Measurements from ENCODE around the gene DHRS7C. TPM values are rescaled to one million over a fixed set of nuclear protein-coding genes. Genes with fewer than 3 reads are reported as not detected.

DHRS7C gene
- total RNA-seq, 1 donor from 2014 or later: not detected

DNA sequence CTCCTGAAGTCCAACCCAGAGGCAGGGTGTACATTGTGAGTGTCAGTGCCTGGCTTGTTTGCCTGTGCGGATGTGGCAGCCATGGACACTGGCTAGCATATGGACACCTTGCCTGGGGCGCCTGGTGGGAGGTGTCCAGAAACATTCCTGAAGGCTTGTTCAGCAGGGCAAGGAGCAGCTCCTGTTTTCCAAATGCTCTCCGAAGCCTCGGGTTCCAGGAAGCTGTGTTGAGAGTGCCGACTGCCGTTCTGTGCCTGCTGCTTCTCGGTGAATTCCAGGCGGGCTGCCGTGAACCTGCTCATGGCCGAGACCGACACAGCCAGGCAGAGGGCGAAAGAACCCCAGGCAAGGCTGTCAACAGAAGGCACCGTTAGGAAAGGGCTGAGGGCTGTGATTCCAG, 10.9 kb upstream of the DHRS7C start:
- Mint-ChIP-seq H3K4me1 (peaks cover 12% of the 10 kb centered on the region), H3K9me3 (no peaks in the 10 kb centered on the region), H3K27me3 (ENCODE audit: insufficient read depth, low read depth) (peaks cover 3% of the 10 kb centered on the region), H3K27ac (no peak overlapping the region), H3K4me3 (no peak overlapping the region), H3K36me3 (no peaks in the 10 kb centered on the region)
- no peak overlapping the region for H3K4me3 ChIP-seq
- H3K4me2 ChIP-seq: no peak overlapping the region
- H4K20me1 ChIP-seq (ENCODE audit: low read depth): no peaks in the 10 kb centered on the region
- DNase-seq (ENCODE audit: low spot score): no peak
- H3K79me2 ChIP-seq (ENCODE audit: low read depth): no peaks in the 10 kb centered on the region
- no peaks in the 10 kb centered on the region for H3K9me3 ChIP-seq (ENCODE audit: low read depth)
- no peak overlapping the region for H3K9ac ChIP-seq
- H3K27ac ChIP-seq: no peak overlapping the region
- H3K4me1 ChIP-seq: no peaks in the 10 kb centered on the region
- H3F3A ChIP-seq (ENCODE audit: low read depth): no peaks in the 10 kb centered on the region
- no peaks in the 10 kb centered on the region for H3K36me3 ChIP-seq
- H2AFZ ChIP-seq (replicated peaks): no peak overlapping the region
- TF ChIP-seq EZH2phosphoT487 (IDR thresholded peaks at IDR 0.05): no peak
- no peak for TF ChIP-seq CTCF (IDR thresholded peaks at IDR 0.05)
- TF ChIP-seq EZH2 (IDR thresholded peaks at IDR 0.05): no peak
- no peaks in the 10 kb centered on the region for H3K27me3 ChIP-seq

- Mint-ChIP-seq H3K27me3 (ENCODE audit: insufficient read depth, low read depth) (peaks cover 4% of the 10 kb centered on the region), H3K4me1 (peaks cover 7% of the 10 kb centered on the region), H3K4me3 (no peak overlapping the region), H3K36me3 (no peaks in the 10 kb centered on the region), H3K9me3 (no peaks in the 10 kb centered on the region), H3K27ac (no peak overlapping the region)
- DNase-seq (ENCODE audit: low spot score): no peak
- Histone ChIP-seq H3K9me3 (ENCODE audit: low read depth) (no peaks in the 10 kb centered on the region), H3K4me1 (no peaks in the 10 kb centered on the region), H2AFZ (replicated peaks) (no peak overlapping the region), H3K27ac (no peak overlapping the region), H4K20me1 (ENCODE audit: low read depth) (no peaks in the 10 kb centered on the region), H3K4me2 (no peak overlapping the region), H3F3A (ENCODE audit: low read depth) (no peaks in the 10 kb centered on the region), H3K36me3 (no peaks in the 10 kb centered on the region), H3K79me2 (ENCODE audit: low read depth) (no peaks in the 10 kb centered on the region), H3K4me3 (no peak overlapping the region), H3K27me3 (no peaks in the 10 kb centered on the region), H3K9ac (no peak overlapping the region)
- TF ChIP-seq CTCF (IDR thresholded peaks at IDR 0.05) (no peak), EZH2phosphoT487 (IDR thresholded peaks at IDR 0.05) (no peak), EZH2 (IDR thresholded peaks at IDR 0.05) (no peak)
These were observed 10.1 kb upstream of the DHRS7C start for GRCh38 chr17:9801505-9801904.

DNA sequence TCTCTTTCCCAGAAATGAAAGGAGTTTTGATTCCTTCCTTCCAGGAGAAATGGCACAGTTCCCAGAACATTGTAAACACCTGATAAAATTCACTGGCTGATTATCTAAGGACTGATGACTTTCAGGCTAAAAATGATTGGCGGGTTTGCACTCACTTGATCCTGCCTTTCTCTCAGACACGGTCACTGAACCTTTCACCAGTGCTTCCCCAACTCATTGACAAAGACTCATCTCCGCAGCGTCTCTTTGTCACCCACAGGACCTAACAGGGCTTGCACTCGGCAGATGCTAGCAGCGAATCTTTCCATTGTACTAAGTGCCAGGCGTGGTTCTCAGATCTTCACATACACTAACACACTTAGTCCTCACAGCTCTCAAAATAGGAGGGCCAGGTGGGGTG, 7.3 kb upstream of the DHRS7C start:
- Histone ChIP-seq H3K9me3 (ENCODE audit: low read depth) (no peaks in the 10 kb centered on the region), H3K36me3 (no peaks in the 10 kb centered on the region), H2AFZ (replicated peaks) (no peak overlapping the region), H3K4me3 (no peak overlapping the region), H3K4me1 (no peaks in the 10 kb centered on the region), H4K20me1 (ENCODE audit: low read depth) (no peaks in the 10 kb centered on the region), H3K4me2 (no peak overlapping the region), H3K27ac (no peak overlapping the region), H3K79me2 (ENCODE audit: low read depth) (no peaks in the 10 kb centered on the region), H3K27me3 (no peaks in the 10 kb centered on the region), H3F3A (ENCODE audit: low read depth) (no peaks in the 10 kb centered on the region), H3K9ac (no peak overlapping the region)
- Mint-ChIP-seq H3K4me3 (no peak overlapping the region), H3K27ac (no peak overlapping the region), H3K27me3 (ENCODE audit: insufficient read depth, low read depth) (peaks cover 2% of the 10 kb centered on the region), H3K9me3 (no peaks in the 10 kb centered on the region), H3K4me1 (peaks cover 3% of the 10 kb centered on the region), H3K36me3 (no peaks in the 10 kb centered on the region)
- TF ChIP-seq EZH2phosphoT487 (IDR thresholded peaks at IDR 0.05): no peak
- no peak for DNase-seq (ENCODE audit: low spot score)

DNA sequence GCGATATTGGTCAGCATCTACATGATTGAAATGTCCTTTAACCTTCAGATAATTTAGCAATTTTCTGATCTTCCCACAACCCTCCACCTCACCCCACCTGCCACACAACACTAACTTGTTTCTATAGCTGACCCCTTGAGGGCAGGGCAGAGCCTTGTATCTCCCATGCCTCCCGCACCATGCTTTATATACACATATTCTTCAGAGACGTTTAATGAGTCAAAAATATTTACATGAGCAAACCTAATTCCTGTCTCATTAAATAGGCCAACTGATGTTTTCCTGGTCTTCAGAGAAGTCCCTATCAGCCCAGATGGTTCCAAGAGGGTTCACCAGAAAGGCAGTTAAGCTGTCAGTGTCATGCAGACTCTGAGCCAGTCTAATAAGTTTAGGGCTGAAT, 6.6 kb upstream of the DHRS7C start:
- Mint-ChIP-seq H3K27me3 (ENCODE audit: insufficient read depth, low read depth) (peaks cover 4% of the 10 kb centered on the region), H3K27ac (peak overlapping the region; percentile 9), H3K9me3 (no peaks in the 10 kb centered on the region), H3K4me1 (peaks cover 3% of the 10 kb centered on the region), H3K36me3 (no peaks in the 10 kb centered on the region), H3K4me3 (no peak overlapping the region)
- H3K9me3 ChIP-seq (ENCODE audit: low read depth): no peaks in the 10 kb centered on the region
- no peak overlapping the region for H3K4me3 ChIP-seq
- no peak for DNase-seq (ENCODE audit: low spot score)
- H3K79me2 ChIP-seq (ENCODE audit: low read depth): no peaks in the 10 kb centered on the region
- no peak overlapping the region for H3K4me2 ChIP-seq
- no peaks in the 10 kb centered on the region for H4K20me1 ChIP-seq (ENCODE audit: low read depth)
- no peak overlapping the region for H2AFZ ChIP-seq (replicated peaks)
- TF ChIP-seq EZH2phosphoT487 (IDR thresholded peaks at IDR 0.05) (no peak), CTCF (IDR thresholded peaks at IDR 0.05) (no peak), EZH2 (IDR thresholded peaks at IDR 0.05) (no peak)
- no peak overlapping the region for H3K27ac ChIP-seq
- H3K4me1 ChIP-seq: no peaks in the 10 kb centered on the region
- H3F3A ChIP-seq (ENCODE audit: low read depth): no peaks in the 10 kb centered on the region
- no peak overlapping the region for H3K9ac ChIP-seq
- no peaks in the 10 kb centered on the region for H3K36me3 ChIP-seq
- H3K27me3 ChIP-seq: no peaks in the 10 kb centered on the region
